A549 (cell line): ENCODE data around the gene FAM151A. TPM values are rescaled to one million over a fixed set of nuclear protein-coding genes. Genes with fewer than 3 reads are reported as not detected.
"Not testable (repeated sequence)": the region's sequence is repeated elsewhere in the genome, so short reads cannot be mapped to it uniquely, and the experiment has no call there.

Experiments used
- ATAC-seq, 2 experiments: fragments of 200-7000 bp in 1 of 2; fragments of >200 bp in 1 of 2; cut with Nextera tagmentation in 1 of 2; cut with Tn5 transposase in 1 of 2; 3 replicates each; pipeline versions ENCODE4 v1.8.0 to v1.9.1; 2018 to 2020; ENCODE audit warnings: mild to moderate bottlenecking in 1 of 2, moderate library complexity in 1 of 2
- CTCF ChIA-PET: fragments of 300-600 bp; sonication (Branson Sonifier 250); formaldehyde crosslinking; extraction: SDS; loops from one replicate; lab custom pipeline; 2021; ENCODE audit warnings: antibody characterized with exemption, inconsistent platforms; lab: Yijun Ruan, JAX
- POLR2A ChIA-PET: fragments of 350-600 bp; formaldehyde crosslinking; extraction: SDS; loops from one replicate; lab custom pipeline; 2021; ENCODE audit warnings: antibody characterized with exemption, inconsistent platforms; lab: Yijun Ruan, JAX
- DNase-seq, 2 experiments: peaks; one replicate each; pipeline versions ENCODE4 v3.0.0 to v3.0.0-alpha.2; 2011 to 2016; ENCODE audit warnings: low read depth in 1 of 2, low spot score in 1 of 2
- FAIRE-seq: peaks from 2 replicates; lab custom pipeline; 2011; peaks lifted over from hg19 to GRCh38; lab: Jason Lieb, UNC
- H3K27ac ChIP-seq, 2 experiments: fragments of >200 bp; sonication (Bioruptor Twin); formaldehyde crosslinking; 3 replicates each; pipeline ENCODE4 v1.5.1; 2016 to 2017
- H3K4me1 ChIP-seq: fragments of >200 bp; sonication (Bioruptor Twin); formaldehyde crosslinking; 3 replicates; pipeline ENCODE4 v1.6.1; 2016
- H3K4me2 ChIP-seq: fragments of >200 bp; sonication (Bioruptor Twin); formaldehyde crosslinking; 3 replicates; pipeline ENCODE4 v1.6.1; 2016
- H3K4me3 ChIP-seq: fragments of >200 bp; sonication (Bioruptor Twin); formaldehyde crosslinking; 3 replicates; pipeline ENCODE4 v1.5.1; 2016
- H3K9me3 ChIP-seq: fragments of >200 bp; sonication (Bioruptor Twin); formaldehyde crosslinking; 3 replicates; pipeline ENCODE4 v1.6.1; 2016
- CHD4 ChIP-seq: fragments of 200-600 bp; sonication (generic); IDR thresholded peaks from 2 replicates; pipeline ENCODE4 v1.6.1; 2016; ENCODE audit warnings: antibody characterized with exemption, mild to moderate bottlenecking, borderline replicate concordance
- EHF ChIP-seq: fragments of 250-450 bp; sonication (Bioruptor Pico); IDR thresholded peaks from 2 replicates; pipeline ENCODE4 v1.5.0; 2020; ENCODE audit warnings: mild to moderate bottlenecking
- EHMT2 ChIP-seq: fragments of 200-600 bp; sonication (generic); IDR thresholded peaks from 2 replicates; pipeline ENCODE4 v1.6.1; 2016; ENCODE audit warnings: antibody characterized with exemption, low read depth, mild to moderate bottlenecking, moderate library complexity
- EP300 ChIP-seq, 2 experiments: fragments of >200 bp; sonication (Bioruptor Twin); formaldehyde crosslinking; IDR thresholded peaks; 2 replicates in 1 of 2; 3 replicates in 1 of 2; pipeline ENCODE4 v1.6.1; 2016 to 2017
- ESRRA ChIP-seq: fragments of 150-350 bp; IDR thresholded peaks from 2 replicates; pipeline ENCODE4 v1.6.1; 2014; ENCODE audit warnings: mild to moderate bottlenecking, low read length, borderline replicate concordance
- FOSB ChIP-seq: fragments of 250-450 bp; sonication (Bioruptor Pico); IDR thresholded peaks from 2 replicates; pipeline ENCODE4 v1.5.0; 2020; ENCODE audit warnings: mild to moderate bottlenecking, moderate library complexity
- FOSL2 ChIP-seq, 2 experiments: fragments of 450-650 bp in 1 of 2; fragments of >200 bp in 1 of 2; sonication (Bioruptor Twin) in 1 of 2; formaldehyde crosslinking; IDR thresholded peaks; 2 replicates each; pipeline versions ENCODE4 v1.5.0 to v1.6.1; 2016 to 2020; ENCODE audit warnings: mild to moderate bottlenecking in 1 of 2, moderate library complexity in 1 of 2
- FOXS1 ChIP-seq: fragments of 250-450 bp; sonication (Bioruptor Pico); IDR thresholded peaks from 2 replicates; pipeline ENCODE4 v1.5.0; 2020; ENCODE audit warnings: mild to moderate bottlenecking, moderate library complexity
- HOXB13 ChIP-seq: fragments of 250-450 bp; sonication (Bioruptor Pico); IDR thresholded peaks from 2 replicates; pipeline ENCODE4 v1.5.0; 2020; ENCODE audit warnings: low read depth, mild to moderate bottlenecking, moderate library complexity
- HOXB5 ChIP-seq: fragments of 250-450 bp; sonication (Bioruptor Pico); IDR thresholded peaks from 2 replicates; pipeline ENCODE4 v1.5.0; 2020; ENCODE audit warnings: mild to moderate bottlenecking, moderate library complexity
- JUN ChIP-seq, 2 experiments: fragments of >200 bp; sonication (Bioruptor Twin); formaldehyde crosslinking; IDR thresholded peaks; 2 replicates in 1 of 2; 3 replicates in 1 of 2; pipeline ENCODE4 v1.6.1; 2016 to 2017
- JUNB ChIP-seq: fragments of >200 bp; sonication (Bioruptor Twin); formaldehyde crosslinking; IDR thresholded peaks from 2 replicates; pipeline ENCODE4 v1.6.1; 2016
- KDM1A ChIP-seq: fragments of 200-600 bp; sonication (generic); IDR thresholded peaks from 2 replicates; pipeline ENCODE4 v1.6.1; 2016; ENCODE audit warnings: low read depth, mild to moderate bottlenecking
- MAZ ChIP-seq: fragments of 150-350 bp; IDR thresholded peaks from 2 replicates; pipeline ENCODE4 v1.6.1; 2014; ENCODE audit warnings: antibody characterized with exemption, low read depth, low read length, borderline replicate concordance
- NFE2L2 ChIP-seq: fragments of 150-350 bp; conservative IDR thresholded peaks from 2 replicates; pipeline ENCODE4 v1.6.1; 2014; ENCODE audit warnings: low read length
- PHF8 ChIP-seq: fragments of 200-600 bp; sonication (generic); IDR thresholded peaks from 2 replicates; pipeline ENCODE4 v1.6.1; 2016; ENCODE audit warnings: low read depth, mild to moderate bottlenecking, antibody characterized with exemption, moderate library complexity, borderline replicate concordance
- RCOR1 ChIP-seq: fragments of 150-350 bp; IDR thresholded peaks from 2 replicates; pipeline ENCODE4 v1.6.1; 2014; ENCODE audit warnings: antibody characterized with exemption, low read length, low read depth
- RNF2 ChIP-seq: fragments of 200-600 bp; sonication (generic); IDR thresholded peaks from 2 replicates; pipeline ENCODE4 v1.6.1; 2016; ENCODE audit warnings: low read depth, mild to moderate bottlenecking, antibody characterized with exemption, moderate library complexity, borderline replicate concordance
- TFCP2L1 ChIP-seq: fragments of 250-450 bp; sonication (Bioruptor Pico); IDR thresholded peaks from 2 replicates; pipeline ENCODE4 v1.5.0; 2021; ENCODE audit warnings: mild to moderate bottlenecking
- USF2 ChIP-seq: fragments of 450-650 bp; IDR thresholded peaks from 2 replicates; pipeline ENCODE4 v1.6.1; 2014; ENCODE audit warnings: antibody characterized with exemption
- ZFP36 ChIP-seq: fragments of 450-650 bp; IDR thresholded peaks from 2 replicates; pipeline ENCODE4 v1.6.1; 2014; ENCODE audit warnings: borderline replicate concordance; ENCODE audit not compliant: partially characterized antibody
- WGBS: methylation state at CpG from one replicate; pipeline ENCODE4 v1.1.6; 2017; ENCODE audit errors: missing lambda C conversion rate; 5-methylcytosine and 5-hydroxymethylcytosine counted together
- polyA plus RNA-seq, 4 experiments: library from polyadenylated mRNA; depleted of rRNA in 3 of 4; stranded (reverse); fragments of >200 nt; fragmentation: RNase III in 1 of 4; extraction: RNeasy Plus Mini Kit Qiagen cat#74134 plus additional on column Dnase treatment in 1 of 4; gene quantifications; 2 replicates in 3 of 4; 3 replicates in 1 of 4; pipeline ENCODE4 v1.2.3, GENCODE V29; 2011 to 2017
- TF ChIP-seq, protein P1 (sequence below): fragments of 250-450 bp; sonication (Bioruptor Pico); IDR thresholded peaks from 2 replicates; pipeline ENCODE4 v1.5.0; 2021; ENCODE audit warnings: mild to moderate bottlenecking, moderate library complexity, borderline replicate concordance
- TF ChIP-seq, protein P2 (sequence below): fragments of >200 bp; sonication (Bioruptor Twin); formaldehyde crosslinking; IDR thresholded peaks from 3 replicates; pipeline ENCODE4 v1.6.1; 2016
- TF ChIP-seq, protein P3 (sequence below): fragments of 150-350 bp; IDR thresholded peaks from 2 replicates; pipeline ENCODE4 v1.6.1; 2014; ENCODE audit warnings: low read depth, mild to moderate bottlenecking, low read length
- TF ChIP-seq, protein P4 (sequence below): fragments of 250-450 bp; sonication (Bioruptor Pico); IDR thresholded peaks from 2 replicates; pipeline ENCODE4 v1.5.0; 2020; ENCODE audit warnings: low read depth, mild to moderate bottlenecking, moderate library complexity

The FAM151A gene
- polyA plus RNA-seq, 2 of the 4 experiments (the other 2 are of a cell fraction) = not detected

- H3K4me1 ChIP-seq = no peaks in the 10 kb centered on the region
- no peak within 1 kb of the TSS for H3K4me3 ChIP-seq
- ChIA-PET CTCF (no interaction called here), POLR2A (no interaction called here)
- no peak for DNase-seq
- H3K27ac ChIP-seq = no peak within 1 kb of the TSS
- peaks cover 19% of the 10 kb centered on the region for H3K9me3 ChIP-seq
- ATAC-seq = no peak
- 36% methylated on average over 8 of the region's 8 CpGs for WGBS
- no peak for TF ChIP-seq FOSL2 (IDR thresholded peaks at IDR 0.05)
- TF ChIP-seq FOSL2 (CRISPR knock-in tag; IDR thresholded peaks at IDR 0.05) = no peak
- no peak for TF ChIP-seq EHMT2
- no peak for TF ChIP-seq JUN (IDR thresholded peaks at IDR 0.05)
- TF ChIP-seq CHD4 = no peak
- TF ChIP-seq KDM1A = no peak
- TF ChIP-seq JUNB = no peak
- no peak for TF ChIP-seq NFE2L2
- TF ChIP-seq TFCP2L1 (CRISPR knock-in tag) = no peak
- TF ChIP-seq FOSB (CRISPR knock-in tag) = no peak
- no peak for TF ChIP-seq HOXB5 (CRISPR knock-in tag)
- no peak for TF ChIP-seq HOXB13 (CRISPR knock-in tag)
- TF ChIP-seq, protein P1, sequence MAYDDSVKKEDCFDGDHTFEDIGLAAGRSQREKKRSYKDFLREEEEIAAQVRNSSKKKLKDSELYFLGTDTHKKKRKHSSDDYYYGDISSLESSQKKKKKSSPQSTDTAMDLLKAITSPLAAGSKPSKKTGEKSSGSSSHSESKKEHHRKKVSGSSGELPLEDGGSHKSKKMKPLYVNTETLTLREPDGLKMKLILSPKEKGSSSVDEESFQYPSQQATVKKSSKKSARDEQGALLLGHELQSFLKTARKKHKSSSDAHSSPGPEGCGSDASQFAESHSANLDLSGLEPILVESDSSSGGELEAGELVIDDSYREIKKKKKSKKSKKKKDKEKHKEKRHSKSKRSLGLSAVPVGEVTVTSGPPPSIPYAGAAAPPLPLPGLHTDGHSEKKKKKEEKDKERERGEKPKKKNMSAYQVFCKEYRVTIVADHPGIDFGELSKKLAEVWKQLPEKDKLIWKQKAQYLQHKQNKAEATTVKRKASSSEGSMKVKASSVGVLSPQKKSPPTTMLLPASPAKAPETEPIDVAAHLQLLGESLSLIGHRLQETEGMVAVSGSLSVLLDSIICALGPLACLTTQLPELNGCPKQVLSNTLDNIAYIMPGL (CRISPR knock-in tag) = no peak
- TF ChIP-seq USF2 = no peak
- no peak for TF ChIP-seq PHF8
- TF ChIP-seq, protein P2, sequence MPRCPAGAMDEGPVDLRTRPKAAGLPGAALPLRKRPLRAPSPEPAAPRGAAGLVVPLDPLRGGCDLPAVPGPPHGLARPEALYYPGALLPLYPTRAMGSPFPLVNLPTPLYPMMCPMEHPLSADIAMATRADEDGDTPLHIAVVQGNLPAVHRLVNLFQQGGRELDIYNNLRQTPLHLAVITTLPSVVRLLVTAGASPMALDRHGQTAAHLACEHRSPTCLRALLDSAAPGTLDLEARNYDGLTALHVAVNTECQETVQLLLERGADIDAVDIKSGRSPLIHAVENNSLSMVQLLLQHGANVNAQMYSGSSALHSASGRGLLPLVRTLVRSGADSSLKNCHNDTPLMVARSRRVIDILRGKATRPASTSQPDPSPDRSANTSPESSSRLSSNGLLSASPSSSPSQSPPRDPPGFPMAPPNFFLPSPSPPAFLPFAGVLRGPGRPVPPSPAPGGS = no peak
- FAIRE-seq = no peak
- no peak within 1 kb of the TSS for H3K4me2 ChIP-seq
Measured at GRCh38 chr1:54640863-54641836, 17.8 kb upstream of the FAM151A start, which contains the start of gene MROH7. MROH7 (plus strand) TSS chr1:54641786; CDS start chr1:54652927, 11,141 bp downstream.

DNA sequence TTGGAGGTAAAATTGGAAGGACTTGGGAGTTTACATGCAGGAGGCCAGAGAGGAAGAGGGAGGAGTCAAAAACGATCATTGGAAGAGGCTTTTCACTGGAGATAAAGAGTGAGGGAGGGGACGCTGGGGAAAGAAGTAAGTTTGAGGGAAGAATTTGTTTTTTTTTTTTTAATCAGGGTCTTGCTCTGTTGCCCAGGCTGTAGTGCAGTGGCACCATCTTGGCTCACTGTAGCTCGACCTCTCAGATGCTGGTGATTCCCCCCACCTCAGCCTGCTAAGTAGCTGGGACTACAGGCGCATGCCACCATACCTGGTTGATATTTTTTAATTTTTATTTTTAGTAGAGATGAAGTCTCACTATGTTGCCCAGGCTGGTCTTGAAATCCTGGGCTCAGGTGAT, 17.0 kb upstream of the FAM151A start:
- FAIRE-seq = no peak
- POLR2A ChIA-PET = no interaction called here
- TF ChIP-seq ESRRA (no peak), EP300 (IDR thresholded peaks at IDR 0.05) (no peak), RCOR1 (no peak), KDM1A (no peak), EHF (CRISPR knock-in tag) (no peak), ZFP36 (no peak), RNF2 (no peak), FOXS1 (CRISPR knock-in tag) (no peak), JUN (IDR thresholded peaks at IDR 0.05) (no peak), MAZ (no peak)
- TF ChIP-seq, protein P3, sequence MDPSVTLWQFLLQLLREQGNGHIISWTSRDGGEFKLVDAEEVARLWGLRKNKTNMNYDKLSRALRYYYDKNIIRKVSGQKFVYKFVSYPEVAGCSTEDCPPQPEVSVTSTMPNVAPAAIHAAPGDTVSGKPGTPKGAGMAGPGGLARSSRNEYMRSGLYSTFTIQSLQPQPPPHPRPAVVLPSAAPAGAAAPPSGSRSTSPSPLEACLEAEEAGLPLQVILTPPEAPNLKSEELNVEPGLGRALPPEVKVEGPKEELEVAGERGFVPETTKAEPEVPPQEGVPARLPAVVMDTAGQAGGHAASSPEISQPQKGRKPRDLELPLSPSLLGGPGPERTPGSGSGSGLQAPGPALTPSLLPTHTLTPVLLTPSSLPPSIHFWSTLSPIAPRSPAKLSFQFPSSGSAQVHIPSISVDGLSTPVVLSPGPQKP = no peak
- TF ChIP-seq, protein P4, sequence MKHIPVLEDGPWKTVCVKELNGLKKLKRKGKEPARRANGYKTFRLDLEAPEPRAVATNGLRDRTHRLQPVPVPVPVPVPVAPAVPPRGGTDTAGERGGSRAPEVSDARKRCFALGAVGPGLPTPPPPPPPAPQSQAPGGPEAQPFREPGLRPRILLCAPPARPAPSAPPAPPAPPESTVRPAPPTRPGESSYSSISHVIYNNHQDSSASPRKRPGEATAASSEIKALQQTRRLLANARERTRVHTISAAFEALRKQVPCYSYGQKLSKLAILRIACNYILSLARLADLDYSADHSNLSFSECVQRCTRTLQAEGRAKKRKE (CRISPR knock-in tag) = no peak
- 52% methylated on average over 4 of the region's 4 CpGs for WGBS
- no peak overlapping the region for H3K4me2 ChIP-seq
- ATAC-seq = no peak
- DNase-seq = no peak
- H3K4me3 ChIP-seq = no peak overlapping the region
- no peak overlapping the region for H3K27ac ChIP-seq
- H3K9me3 ChIP-seq = peaks cover 19% of the 10 kb centered on the region
- H3K4me1 ChIP-seq = no peaks in the 10 kb centered on the region
- CTCF ChIA-PET = no interaction called here

DNA sequence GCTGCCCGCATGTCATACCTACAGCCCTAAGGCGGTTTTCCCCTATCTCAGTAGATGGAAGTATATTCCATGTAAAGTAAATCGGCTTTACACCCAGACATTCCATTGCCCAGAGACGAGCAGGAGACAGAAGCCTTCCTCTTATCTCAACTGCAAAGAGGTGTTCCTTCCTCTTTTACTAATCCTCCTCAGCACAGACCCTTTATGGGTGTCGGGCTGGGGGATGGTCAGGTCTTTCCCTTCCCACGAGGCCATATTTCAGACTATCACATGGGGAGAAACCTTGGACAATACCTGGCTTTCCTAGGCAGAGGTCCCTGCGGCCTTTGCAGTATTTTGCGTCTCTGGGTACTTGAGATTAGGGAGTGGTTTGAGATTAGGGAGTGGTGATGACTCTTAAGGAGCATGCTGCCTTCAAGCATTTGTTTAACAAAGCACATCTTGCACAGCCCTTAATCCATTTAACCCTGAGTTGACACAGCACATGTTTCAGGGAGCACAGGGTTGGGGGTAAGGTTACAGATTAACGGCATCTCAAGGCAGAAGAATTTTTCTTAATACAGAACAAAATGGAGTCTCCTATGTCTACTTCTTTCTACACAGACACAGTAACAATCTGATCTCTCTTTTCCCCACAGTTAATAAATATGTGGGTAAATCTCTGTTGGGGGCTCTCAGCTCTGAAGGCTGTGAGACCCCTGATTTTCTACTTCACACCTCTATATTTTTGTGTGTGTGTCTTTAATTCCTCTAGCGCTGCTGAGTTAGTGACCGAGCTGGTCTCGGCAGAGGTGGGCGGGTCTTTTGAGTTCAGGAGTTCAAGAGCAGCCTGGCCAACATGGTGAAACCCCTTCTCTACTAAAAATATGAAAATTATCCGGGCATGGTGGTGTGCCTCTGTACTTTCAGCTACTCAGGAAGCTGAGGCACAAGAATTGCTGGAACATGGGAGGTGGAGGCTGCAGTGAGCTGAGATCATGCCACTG, 13.4 kb upstream of the FAM151A start:
- CTCF ChIA-PET = not testable (repeated sequence)

More for the DNA sequence above, 13.4 kb upstream of the FAM151A start:
- POLR2A ChIA-PET, FAIRE-seq, H3K9me3 ChIP-seq, H3K4me3 ChIP-seq, ATAC-seq, H3K4me2 ChIP-seq, H3K4me1 ChIP-seq, H3K27ac ChIP-seq, DNase-seq: not testable (repeated sequence)
- 47% methylated on average over 14 of the region's 14 CpGs for WGBS
